MV-4-11 (cell line): ENCODE data around the gene SLC25A38.
"Not testable (repeated sequence)": the region's sequence is repeated elsewhere in the genome, so short reads cannot be mapped to it uniquely, and the experiment has no call there.

Experiments
- DNase-seq: peaks from one replicate; lab custom pipeline; 2025; lab: John Stamatoyannopoulos, UW

Gene SLC25A38, protein sequence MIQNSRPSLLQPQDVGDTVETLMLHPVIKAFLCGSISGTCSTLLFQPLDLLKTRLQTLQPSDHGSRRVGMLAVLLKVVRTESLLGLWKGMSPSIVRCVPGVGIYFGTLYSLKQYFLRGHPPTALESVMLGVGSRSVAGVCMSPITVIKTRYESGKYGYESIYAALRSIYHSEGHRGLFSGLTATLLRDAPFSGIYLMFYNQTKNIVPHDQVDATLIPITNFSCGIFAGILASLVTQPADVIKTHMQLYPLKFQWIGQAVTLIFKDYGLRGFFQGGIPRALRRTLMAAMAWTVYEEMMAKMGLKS

DNA sequence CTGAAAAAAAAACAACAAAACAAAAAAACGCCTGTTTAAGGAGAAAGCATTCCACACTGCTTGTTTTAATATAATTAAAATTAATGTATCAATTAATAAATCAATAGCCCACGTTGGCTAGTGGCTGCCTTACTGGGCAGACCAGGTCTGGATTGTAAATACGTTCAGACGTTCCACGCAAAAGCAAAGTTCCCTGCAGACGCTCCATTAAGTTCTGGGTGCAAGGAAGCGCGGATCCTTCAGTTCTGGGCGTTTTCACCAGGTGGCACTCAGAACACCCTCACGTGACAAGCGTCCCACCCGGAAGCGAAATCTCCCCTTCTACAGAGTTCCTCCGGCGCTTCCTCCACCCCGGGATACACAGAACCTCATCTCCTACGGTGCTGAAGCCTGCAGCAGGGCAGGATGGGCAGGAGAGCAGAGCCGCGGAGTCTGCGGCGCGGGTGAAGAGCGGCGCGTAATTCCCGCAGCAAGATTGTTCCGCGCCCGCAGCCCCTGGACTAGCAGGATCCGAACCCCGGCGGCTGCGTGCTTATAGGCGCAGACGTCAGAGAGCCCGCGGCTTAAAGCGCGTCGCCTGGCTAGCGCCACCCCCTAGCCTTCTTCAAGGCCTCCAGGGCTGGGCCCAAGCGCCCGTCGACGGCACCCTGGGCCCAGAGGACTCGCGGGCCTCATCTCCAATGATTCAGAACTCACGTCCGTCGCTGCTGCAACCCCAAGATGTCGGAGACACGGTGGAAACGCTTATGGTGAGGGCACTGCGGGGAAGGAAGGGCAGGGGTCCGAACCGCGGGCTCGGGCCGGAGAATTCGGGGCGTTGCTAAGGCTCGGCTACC is at the start of gene SLC25A38:
Gene SLC25A38, plus strand, starts transcription at position 326 of the 836 bp plus-strand sequence. Its CDS starts 355 bp downstream, at position 681.
- no peak for DNase-seq

DNA sequence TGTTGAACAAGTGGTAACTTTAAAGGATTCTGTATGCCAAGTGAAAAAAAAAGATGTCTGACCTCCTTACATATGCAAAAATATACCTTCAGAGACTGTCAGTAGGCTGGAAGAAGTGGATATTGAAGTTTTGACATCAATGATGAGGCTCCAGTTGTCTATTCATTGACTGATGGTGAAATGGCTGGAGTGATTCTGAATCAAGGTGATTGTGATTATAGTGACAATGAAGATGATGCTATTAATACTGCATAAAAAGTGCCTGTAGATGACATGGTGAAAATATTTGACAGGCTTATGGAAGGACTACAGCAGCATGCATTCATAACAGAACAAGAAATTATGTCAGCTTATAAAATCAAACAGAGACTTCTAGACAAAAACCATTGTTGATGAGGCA is 49.6 kb upstream of the SLC25A38 start:
- no peak for DNase-seq

DNA sequence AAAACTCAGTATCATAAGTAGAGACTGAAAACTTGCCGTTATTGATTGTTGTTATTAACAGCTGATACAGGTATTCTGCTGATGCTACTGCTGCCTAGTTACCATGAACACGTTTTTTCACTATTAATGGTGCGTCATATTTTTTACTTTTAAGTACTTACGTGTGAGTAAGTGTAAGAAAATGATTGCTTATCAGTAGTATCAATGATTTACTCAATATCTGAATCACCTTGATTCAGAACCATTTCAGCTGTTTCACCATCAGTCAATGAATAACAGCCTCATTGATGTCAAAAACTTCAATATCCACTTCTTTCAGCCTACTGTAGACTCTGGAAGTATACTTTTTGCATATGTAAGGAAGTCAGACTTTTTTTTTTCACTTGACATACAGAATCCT is 49.0 kb upstream of the SLC25A38 start:
- DNase-seq = no peak

DNA sequence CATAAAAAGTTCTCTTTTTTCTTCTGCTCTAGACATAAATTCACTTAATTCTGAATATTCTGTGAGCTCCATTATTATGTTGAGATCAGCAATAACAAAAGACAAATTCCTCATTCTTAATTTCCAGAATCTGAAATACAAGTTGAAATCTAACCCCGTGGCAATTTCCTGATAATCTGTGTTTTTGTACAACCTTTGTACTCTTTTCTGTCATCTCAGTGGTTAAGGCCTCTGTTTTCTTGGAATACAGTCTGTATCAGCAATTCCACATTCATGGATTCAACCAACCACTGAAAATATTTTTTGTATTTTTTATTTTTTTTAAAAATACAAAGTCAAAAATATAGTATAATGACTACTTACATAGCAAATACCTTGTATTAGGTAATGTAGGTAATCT is 45.0 kb upstream of the SLC25A38 start:
- no peak for DNase-seq

DNA sequence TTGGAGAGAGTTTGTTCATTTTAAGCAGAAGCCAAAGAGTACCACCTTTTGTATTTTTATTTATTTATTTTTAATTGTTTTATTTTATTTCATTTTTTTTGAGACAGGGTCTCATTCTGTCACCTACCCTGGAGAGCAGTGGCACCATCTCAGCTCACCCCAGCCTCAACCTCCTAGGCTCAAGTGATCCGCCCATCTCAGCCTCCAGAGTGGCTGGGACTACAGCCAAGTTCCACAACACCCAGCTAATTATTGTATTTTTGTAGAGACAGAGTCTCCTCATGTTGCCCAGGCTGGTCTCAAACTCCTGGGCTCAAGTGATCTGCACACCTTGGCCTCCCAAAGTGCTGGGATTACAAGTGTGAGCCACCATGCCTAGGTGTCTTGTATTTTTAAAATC is 44.1 kb upstream of the SLC25A38 start:
- DNase-seq = no peak

DNA sequence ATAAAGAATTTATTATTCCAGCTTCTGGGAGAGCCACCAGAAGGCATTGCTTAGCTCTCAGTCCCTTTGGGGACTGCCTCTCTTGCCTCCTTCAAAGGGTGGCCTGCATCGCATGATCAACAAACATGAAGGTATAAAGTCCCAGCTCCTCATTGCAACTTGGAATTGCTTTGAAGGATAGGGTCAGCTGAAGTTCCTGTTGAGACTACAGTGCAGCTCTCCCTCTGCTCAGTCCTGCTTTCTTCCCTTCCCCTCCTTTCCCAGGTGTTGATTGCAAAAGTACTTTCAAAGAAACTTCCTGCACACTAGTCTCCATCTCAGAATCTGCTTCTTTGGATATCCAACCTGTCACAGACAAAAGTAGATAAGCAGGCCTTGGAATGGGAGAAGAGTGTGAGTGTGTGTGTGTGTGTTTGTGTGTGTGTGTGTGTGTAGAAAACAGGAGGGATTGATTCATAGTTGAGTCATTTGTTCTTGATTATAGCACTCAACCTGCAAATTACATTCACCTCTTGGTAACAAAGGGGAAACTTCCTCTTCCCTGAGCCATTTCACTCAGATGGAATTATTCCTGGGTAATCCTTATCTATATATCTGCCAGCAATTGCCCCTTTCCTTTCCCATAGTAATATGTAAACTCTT is 40.0 kb upstream of the SLC25A38 start:
- no peak for DNase-seq

DNA sequence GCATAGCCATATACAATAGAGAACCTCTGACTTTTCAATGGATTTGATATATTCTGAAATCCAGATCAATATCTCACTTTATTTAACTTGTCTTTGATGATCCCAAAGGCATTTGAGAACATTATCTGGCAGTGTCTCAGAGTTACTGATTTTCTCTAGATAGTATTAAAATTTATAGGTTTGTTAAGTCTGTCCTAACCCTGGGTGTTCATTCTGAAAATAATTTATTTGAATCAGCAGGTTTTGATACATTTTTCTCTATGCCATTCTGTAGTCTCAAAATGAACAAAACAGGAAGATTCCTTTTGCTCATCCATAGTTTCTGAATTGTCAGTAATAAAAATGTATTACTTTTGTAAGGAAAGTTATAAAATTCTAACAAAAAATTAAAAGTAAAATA is 39.4 kb upstream of the SLC25A38 start:
- no peak for DNase-seq

DNA sequence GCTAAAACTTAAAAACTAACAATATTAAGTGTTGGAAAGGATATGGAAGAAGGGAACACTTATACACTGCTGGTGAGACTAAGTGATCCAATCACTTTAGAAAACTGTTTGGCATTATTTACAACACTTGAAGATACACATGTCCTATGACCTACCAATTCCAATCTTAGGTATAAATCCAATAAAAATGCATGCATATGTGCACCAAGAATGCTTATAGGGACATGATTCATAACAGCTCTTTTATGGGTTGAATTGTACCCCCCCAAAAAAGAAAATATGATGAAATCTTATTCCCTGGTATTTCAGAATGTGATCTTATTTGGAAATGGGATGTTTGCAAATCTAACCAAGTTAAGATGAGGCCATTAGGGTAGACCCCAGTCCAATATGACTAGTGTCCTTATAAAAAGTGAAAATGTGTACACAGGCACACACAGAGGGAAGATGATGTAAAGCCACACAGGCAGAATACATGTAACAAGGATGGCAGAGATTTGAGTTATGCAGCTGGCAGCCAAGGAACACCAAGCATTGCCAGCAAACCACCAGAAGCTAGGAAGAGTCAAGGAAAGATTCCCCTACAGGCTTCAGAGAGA is 38.3 kb upstream of the SLC25A38 start:
- no peak for DNase-seq

DNA sequence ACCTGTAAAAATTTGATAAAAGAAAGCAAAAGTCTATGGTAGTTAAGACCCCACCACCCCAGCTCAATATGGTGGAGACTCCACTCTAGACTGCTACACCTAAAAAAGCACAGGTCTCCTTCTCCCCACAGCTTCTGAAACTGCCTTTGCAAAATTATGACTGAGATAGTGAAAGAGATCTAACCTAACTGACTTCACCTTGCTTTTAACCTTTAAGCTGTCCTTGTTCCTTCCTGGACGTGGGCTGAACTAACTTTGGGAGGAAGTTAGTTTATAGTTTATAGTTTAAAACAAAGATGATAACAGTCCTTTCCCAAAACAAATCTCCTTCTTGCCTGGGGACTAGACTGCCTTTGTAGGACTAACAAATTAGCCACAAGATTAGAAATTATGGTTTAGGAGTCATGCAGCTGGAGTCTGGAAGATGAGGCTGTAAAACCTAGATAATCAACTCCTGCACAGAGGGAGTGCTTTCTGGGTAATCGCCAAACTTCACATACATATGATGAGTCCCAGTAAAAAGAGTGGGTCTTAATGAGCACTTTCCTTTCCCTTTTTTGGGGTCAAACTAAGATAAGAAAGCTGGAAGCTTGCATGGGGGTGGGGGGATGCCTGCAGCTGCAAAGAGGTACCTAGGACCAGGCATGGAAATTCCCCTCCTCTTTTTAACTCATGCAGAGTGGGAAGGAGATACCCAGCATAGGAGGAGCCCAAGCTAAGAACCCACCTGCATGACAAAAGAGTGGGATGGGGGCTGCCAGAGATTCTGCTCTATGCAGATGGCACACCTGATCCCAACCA is 36.2 kb upstream of the SLC25A38 start:
- no peak for DNase-seq

DNA sequence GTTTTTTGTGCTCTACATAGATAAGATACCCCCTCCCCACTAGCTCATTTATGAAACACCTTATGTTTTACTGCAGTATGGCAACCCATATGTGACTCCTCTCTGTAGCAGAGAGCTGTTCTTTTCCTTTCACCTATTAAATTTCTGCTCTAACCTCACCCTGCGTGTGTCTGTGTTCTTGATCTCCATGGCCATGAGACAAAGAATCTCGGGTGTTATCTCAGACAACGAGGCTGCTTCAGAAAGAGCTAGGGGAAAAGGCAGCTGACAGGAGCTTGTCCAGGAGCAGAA is 35.6 kb upstream of the SLC25A38 start:
- DNase-seq = no peak

DNA sequence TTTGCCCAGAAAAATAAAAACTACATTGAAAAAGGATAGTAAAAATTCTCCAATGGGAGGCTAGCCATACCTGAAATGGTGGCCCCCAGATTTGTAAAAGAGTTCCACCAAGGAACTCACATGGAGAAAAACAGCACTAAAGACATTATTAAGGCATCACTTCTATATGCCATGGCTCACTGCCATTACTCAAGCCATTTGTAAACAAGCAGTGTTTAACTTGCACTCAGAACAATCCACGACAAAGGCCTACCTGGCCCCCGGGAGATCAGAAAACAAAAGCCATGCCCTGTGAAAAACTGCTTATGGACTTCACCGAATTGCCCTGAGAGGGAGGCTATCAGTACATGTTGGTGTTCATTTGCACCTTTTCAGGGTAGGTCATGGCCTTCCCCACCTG is 34.1 kb upstream of the SLC25A38 start:
- DNase-seq = no peak

DNA sequence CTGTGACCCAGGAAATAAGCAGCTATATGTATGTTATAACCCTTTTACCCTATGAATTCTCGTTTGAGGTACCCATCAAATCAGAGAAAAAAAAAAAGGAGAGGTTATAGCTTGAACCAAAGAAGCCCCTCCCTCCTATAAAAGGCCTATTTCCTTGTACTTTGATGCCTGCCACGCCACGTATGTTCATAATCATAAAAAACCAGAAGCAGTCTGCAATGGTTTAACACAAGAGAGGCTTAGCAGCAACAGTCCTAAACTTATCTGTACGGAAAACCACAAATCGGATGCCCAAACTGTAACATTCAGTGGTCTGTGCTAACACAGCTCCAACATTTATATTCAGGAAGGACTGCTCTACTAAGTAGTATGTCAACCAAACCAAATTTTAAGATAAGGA is 32.5 kb upstream of the SLC25A38 start:
- DNase-seq = peak; percentile 80

DNA sequence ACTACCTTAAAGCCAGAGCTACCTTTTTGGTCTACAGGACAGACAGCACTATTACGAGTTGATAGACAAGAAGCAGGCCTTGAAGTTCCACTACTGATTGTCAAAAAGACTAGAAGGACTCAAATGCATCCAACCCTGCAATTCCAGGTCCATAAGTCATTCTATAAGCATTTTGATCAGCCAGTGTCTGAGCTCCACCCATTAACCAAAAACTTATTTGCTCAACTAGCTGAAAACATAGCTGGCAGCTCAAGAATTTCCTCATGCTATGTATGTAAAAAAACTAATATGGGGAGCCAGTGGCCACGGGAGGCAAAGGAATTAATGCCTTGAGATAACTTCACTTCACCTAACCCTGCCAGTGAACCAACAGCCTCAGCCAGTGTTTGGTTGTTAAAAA is 32.0 kb upstream of the SLC25A38 start:
- DNase-seq = not testable (repeated sequence)

DNA sequence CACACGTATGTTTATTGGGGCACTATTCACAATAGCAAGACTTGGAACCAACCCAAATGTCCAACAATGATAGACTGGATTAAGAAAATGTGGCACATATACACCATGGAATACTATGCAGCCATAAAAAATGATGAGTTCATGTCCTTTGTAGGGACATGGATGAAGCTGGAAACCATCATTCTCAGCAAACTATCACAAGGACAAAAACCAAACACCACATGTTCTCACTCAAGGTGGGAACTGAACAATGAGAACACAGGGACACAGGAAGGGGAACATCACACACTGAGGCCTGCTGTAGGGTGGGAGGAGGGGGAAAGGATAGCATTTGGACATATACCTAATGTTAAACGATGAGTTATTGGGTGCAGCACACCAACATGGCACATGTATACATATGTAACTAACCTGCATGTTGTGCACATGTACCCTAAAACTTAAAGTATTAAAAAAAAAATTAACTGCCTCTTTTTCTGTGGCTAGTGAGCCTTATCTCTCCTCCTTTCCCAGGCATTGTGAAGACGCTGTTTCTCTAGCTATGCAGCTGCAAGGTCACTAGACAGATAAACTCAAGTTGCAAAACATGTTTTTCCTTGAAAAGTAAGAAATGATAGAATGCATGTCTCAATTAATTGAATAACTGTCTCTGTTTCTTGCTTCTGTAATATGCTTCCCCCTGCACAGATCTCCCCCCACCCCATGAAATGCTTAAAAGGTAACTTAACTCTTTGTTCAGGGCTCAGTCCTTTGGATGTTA is 29.8 kb upstream of the SLC25A38 start:
- DNase-seq = not testable (repeated sequence)

DNA sequence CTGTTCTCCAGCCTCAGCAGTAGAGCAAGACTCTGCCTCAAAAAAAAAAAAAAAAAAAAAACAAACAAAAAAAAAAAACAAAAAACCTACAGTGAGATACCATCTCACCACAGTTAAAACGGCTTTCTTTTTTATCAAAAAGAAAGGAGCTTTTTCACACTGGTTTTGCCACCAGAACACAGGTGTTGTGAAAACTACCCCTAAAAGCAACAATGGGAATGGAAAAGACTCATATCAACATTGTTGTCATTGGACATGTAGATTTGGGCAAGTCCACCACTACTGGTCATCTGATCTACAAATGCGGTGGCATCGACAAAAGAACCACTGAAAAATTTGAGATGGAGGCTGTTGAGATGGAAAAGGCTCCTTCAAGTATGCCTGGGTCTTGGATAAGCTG is 24.8 kb upstream of the SLC25A38 start:
- no peak for DNase-seq

DNA sequence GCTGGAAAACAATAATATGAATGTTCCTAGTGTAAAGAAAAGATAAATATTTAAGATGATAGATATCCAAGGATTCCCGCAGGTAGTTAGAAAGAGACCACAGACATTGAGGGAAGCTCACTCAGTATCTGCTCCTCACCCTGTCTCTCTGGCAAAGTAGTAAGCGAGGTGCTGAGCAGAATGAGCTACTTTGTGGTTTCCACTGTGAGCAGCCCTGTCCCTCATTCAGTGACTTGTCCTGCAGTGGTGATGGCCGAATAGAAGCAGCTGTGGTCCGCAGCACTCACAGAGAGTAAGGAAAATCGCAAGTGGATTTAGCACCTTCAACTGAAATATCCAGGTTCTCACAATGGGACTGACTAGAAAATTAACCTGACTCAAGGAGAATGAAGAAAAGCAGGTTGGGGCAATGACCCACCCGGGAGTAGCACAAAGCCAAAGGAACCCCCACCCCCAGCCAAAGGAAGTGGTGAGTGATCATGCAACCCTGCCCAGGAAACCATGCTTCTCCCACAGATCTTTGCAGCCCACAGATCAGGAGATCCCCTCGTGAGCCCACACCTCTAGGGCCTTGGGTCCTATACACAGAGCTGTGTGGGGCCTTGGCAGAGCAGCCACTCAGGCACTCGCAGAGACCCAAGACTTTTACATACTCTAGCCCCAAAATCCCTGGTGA is 21.8 kb upstream of the SLC25A38 start:
- peak; percentile 6 for DNase-seq

DNA sequence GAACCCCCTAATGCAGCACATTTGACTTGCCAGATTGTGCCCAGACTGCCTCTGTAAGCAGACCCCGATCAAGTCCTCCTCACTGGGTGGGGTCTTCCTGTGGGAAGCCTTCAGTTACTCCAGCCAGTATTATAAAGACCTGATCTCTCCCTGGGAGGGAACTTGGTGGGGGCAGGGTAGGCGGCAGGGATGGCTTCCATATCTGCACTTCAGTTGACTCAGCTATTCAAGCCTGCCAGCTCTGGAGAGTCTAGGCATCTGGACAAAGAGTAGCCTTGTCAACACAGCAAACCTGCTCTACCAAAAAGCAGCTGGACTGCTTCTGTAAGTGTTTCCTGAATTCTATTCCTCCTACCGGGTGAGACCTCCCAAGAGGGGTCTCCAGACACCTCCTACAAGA is 21.0 kb upstream of the SLC25A38 start:
- DNase-seq = no peak

DNA sequence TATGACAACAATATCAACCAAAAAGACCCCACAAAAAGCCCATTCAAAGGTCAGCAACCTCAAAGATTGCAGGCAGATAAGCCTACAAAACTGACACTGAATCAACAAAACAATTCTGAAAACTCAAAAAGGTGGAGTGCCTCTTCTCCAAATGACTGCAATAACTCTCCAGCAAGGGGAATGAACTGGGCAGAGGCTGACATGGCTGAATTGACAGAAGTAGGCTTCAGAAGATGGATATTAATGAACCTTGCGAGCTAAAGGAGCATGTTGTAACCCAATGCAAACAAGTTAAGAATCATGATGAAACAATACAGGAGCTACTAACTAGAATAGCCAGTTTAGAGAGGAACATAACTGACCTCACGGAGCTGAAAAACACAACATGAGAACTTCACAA is 20.4 kb upstream of the SLC25A38 start:
- DNase-seq = no peak

DNA sequence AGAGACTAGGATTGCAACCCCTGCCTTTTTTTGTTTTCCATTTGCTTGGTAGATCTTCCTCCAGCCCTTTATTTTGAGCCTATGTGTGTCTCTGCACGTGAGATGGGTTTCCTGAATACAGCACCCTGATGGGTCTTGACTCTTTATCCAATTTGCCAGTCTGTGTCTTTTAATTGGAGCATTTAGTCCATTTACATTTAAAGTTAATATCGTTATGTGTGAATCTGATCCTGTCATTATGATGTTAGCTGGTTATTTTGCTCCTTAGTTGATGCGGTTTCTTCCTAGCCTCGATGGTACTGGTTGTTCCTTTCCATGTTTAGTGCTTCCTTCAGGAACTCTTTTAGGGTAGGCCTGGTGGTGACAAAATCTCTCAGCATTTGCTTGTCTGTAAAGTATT is 12.7 kb upstream of the SLC25A38 start:
- not testable (repeated sequence) for DNase-seq

DNA sequence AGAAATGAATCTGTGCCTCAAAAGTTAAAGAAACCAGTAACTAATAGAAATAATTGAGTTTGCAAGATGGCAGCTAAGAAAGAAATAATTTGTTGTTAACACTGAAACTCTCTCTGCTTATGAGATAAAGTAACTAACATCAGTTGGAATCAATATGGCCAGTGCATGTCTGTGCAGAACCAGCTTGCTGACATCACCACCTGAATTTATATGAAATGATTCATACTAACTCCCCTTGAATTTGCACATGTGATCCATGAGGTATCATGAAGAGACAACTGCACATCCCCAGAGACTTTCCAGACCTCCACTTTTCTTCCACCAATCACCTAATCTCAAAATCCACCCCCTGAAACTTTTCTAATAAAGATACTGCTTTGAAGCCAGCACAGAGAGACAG is 10.3 kb upstream of the SLC25A38 start:
- no peak for DNase-seq
